Measurements from ENCODE around the gene DZIP3.

DNA sequence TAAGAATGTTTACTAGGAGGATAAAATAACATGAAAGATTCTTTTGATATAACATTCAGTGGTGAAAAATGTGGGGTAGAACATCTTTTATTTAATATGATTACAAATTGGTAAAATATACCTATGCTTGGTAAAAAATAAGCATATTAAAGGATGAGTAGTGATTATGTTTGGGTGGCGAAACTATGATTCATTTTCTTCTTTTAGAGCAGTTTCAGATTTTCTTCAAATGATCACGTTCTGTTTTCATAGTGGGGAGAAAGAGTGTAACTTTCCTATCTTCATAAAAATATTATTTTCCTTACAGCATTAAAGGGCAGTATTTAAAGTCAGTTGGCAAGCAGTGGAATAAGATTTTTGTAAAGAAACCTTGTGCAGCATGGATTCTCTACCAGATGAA lies 15.5 kb downstream of the DZIP3 start:
- TF ChIP-seq POLR2AphosphoS5 (IDR thresholded peaks at IDR 0.05; ENCODE audit: borderline replicate concordance, low read depth, low read length) (no peak), EZH2 (IDR thresholded peaks at IDR 0.05) (no peak), FOXP2 (optimal IDR thresholded peaks at IDR 0.05; ENCODE audit: control extremely low read depth, extremely low read length, insufficient read depth) (no peak)

All from SK-N-MC (cell line).